HG03457 (cell line): ENCODE results near the gene MALAT1.

Experiments used
- ATAC-seq: cut with Tn5 transposase; IDR thresholded peaks from one replicate; pipeline ENCODE4 v1.9.1; 2021; ENCODE audit warnings: moderate number of reproducible peaks; ENCODE audit not compliant: unreplicated experiment

MALAT1 gene

DNA sequence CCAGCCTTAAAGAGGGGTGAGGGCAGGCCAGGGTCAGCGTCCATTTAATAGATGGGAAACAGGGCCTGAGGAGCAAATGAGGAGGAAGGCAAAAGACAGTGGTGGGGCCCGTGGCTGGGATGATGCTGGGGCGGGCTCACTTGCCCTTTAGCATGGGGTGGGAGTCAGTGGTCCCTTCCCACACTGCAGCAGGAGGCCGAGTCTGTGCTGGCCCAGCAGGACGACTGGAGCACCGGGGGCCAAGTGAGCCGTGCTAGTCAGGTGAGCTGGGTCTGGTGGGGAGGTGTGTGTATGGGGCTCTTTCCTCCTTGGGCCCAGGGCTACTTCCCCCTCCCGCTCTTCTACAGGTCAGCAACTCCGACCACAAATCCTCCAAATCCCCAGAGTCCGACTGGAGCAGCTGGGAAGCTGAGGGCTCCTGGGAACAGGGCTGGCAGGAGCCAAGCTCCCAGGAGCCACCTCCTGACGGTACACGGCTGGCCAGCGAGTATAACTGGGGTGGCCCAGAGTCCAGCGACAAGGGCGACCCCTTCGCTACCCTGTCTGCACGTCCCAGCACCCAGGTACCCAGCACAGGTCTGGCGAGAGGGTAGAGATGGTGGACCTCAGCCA, 38.9 kb downstream of the MALAT1 start:
- ATAC-seq, result no peak

DNA sequence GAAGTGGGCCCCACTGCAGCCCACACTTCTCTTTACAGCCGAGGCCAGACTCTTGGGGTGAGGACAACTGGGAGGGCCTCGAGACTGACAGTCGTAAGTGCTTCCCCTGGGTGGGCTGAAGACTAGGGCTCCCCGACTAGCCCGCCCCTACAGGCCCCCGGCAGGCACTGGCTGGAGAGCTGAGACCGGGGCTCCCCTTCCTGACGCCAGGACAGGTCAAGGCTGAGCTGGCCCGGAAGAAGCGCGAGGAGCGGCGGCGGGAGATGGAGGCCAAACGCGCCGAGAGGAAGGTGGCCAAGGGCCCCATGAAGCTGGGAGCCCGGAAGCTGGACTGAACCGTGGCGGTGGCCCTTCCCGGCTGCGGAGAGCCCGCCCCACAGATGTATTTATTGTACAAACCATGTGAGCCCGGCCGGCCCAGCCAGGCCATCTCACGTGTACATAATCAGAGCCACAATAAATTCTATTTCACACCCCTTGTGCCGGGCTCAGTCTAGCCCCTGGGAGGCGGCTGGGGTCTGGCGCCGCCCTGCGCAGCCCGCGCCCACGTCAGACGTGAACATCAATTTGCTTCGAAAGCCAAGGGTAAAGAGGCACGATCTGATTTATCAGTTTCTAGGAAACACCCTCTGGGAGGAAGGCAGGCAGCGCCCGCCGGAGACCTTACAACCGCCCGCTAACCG, 39.5 kb downstream of the MALAT1 start:
- ATAC-seq, result no peak

DNA sequence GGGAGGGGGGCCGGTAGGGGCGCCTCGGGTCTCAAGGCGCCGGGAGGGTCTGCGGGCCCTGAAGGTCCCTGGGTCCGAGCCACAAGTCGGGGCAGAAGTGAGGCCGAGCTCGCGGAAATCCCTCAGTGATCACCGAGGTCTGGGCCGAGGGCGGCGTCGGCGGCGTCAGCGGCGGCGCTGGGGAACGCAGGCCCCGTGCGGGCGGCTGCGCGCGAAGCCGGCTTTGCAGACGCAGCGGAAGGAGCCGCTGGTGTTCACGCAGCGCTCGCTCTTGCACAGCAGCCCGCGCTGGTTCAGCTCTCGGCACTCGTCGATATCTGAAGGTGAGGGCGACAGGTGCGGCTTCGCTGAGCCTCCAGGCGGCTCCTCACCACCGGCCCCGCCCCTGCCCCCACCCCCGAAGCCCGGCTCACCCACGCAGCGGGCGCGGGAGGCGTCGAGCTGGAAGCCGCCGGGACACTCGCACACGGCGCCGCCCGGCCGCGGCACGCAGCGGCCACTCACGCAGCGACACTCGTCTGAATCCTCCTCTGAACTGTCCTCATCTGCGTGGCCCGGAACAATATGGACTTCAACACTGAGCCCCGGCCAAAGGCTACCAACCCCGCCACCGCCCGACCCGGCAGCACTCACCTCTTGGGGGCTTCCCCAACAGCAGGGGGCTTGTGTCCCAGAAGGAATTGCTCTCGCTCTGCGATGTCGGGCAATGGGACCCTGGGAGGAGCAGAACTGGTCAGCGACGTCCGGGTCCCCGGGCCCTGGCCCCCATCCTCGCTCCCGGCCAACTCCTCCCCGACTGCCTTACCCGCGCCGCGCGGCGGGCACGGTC, 40.3 kb downstream of the MALAT1 start:
- no peak for ATAC-seq

DNA sequence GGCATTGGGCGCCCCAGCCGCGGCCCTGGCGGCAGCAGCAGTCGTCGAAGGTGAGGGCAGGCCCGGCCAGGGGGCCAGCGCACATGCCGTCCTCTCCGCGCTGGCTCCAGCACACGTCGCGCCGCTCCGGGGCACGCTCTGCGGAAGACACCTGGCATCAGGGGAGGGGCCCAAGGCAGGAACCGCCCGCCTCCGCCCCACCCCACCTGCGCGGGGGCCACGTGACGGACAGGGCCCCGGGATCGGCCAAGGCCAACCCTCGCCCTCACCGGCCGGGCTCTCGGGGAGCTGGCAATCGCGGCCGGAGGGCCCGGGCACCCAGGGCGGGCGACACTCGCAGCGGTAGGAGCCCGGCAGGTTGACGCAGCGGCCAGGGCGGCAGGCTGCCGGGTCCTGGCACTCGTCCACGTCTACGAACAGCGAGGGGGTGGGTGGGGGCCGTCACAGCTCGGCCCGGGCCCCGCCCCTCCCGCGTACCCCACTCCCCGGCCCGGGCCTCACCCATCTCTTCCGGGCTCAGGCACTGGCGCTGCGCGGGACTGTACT, 41.0 kb downstream of the MALAT1 start:
- peak; percentile 27 for ATAC-seq

DNA sequence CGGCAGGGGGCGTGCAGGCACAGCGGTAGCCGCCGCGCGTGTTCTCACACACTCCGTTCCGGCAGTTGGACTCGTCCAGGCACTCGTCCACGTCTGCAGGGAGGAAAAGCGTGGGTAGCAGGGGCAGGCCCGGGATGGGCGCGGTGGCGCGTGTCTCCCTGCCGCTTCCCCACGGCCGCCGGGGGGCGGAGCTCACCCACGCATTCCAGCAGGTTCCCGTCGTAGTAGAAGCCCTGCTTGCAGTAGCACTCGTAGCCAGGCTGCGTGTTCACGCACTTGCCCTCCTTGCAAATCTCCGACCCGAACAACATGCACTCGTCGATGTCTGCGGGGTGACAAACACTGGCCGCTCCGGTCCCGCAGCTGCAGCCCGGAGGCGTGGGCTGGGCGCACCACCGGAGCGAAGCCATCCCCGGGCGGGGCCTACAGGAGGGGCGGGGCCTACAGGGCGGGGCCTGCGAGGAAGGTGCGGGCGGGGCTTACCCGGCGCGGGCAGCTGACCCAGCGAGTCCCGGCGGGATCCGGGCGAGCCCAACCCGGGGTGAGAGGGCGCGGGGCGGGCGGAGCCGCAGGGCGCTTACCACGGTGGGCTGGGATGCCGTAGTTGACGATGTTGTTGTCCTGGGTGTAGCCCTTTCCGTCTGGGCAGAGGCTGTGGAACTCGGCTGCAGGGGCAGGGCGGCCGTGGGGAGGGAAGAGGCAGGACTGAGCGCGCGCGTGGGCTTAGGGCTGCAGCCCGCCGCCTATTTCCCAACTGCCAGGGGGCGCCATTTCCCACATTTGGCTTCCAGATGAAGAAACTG, 41.6 kb downstream of the MALAT1 start:
- peak; percentile 36 for ATAC-seq

DNA sequence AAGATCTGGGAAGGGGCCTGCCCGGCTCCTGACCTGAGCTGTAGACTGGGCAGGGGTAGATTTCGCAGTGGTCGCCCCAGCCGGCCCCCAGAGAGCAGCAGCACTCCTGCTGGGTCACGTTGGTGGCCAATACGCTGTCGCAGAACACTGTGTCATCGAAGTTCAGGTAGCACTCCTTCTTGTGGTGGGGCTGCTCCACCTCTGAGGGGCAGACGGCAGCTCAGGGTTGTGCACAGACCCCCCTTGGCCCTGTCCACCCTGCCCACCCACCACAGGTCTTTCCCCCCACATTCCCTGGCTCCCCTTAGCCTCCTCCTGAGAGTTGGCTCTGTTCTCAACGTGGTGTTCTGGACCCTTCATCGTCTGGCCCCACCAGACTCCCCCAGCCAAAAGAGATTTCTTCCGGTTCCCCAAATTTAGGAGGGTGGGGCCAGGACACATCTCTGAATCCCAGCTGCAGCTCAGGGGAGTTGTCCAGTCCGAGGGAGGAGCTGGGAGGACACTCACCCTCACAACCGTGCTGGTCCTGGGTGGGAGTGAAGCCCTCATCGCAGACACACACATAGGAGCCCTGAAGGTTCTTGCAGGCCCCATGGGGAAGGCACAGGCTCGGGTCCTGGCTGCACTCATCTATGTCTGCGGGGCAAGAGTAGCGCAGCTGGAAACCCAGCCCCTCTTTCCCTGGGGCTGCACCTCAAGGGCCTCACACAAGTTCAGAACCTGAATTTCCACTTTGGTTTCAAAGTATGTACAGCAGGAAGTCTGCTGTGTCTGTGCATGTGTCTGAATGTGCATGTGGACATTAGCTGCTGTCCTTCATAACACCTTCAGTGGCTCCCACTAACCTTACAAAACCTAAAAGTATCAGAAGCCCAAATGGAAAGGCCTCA, 42.5 kb downstream of the MALAT1 start:
- ATAC-seq, result no peak

DNA sequence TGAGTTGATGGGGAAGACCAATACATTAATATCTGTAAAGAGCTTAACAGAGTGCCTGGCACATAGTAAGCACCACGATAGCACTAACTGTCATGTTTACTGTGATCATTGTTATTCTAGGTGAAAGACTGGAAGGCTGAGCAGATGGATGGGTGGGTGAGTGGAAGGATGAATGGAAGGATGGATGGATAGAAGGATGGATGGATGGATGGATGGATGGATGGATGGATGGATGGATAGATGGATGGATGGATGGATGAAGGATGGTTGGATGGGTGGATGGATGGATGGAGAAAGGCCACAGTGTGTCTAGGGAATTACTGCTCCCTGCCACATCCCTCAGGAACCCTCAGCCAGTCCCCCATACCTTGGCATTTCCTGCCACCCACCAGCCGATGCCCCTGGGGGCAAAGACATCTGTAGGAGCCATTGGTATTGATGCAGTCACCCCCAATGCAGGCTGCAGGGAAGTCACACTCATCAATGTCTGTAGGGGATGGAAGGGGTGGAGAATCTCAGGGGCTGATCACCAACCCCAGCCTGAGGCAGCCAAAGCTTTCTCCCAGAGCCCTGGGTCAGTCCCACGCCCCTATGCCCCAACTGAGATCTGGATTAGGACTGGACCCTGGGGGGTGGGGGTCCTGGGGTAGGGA, 44.0 kb downstream of the MALAT1 start:
- ATAC-seq, result no peak

DNA sequence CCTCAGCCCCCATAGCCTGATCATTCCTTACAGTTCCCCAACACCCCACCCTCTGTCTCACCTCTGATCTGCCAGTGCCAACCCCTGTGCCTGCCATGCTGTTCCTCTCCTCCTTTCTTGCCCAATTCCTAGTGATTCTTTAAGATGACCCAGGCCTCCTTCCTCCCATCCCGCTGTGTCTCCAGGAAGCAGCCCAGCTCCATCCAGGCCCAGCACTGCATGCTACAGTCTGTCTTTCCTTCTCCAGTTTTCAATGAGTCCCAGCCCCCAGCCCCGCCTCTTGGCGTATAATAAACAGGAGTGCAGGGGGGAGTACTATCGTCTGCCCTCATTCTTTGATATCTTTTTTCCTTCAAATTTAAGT, 47.0 kb downstream of the MALAT1 start:
- ATAC-seq, result no peak

DNA sequence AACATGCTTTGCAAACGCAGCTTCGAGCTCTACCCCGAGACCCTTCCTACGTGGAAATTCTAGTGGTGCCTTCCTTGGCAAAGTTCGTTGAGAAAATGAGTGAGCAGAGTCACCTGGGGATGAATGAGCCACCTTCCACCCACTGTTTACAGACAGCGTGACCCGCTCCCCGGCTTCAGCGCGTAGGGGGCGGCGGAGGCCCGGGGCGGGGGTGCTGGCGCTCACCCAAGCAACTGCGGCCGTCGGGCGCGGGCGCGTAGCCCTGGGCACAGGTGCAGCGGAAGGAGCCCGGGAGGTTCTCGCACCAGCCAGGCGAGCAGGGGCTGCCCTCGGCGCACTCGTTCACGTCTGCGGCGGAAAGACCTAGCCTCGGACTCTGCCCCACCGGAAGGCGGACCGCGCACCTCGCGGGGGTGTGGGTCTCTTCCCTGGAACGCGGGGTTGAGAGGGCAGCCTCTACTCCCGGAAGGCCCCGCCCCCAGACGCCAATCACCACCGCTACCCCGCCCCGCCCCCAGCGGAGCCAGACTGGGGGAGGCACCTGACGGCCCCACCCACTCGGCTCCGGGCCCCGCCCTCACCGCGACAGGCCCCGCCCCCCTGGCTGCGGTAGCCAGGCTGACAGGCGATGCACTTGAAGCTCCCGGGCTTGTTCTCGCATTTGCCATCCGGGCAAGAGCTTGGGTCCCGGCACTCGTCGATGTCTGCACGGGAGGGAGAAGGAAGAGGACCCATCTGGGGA, 47.5 kb downstream of the MALAT1 start:
- peak; percentile 42 for ATAC-seq

DNA sequence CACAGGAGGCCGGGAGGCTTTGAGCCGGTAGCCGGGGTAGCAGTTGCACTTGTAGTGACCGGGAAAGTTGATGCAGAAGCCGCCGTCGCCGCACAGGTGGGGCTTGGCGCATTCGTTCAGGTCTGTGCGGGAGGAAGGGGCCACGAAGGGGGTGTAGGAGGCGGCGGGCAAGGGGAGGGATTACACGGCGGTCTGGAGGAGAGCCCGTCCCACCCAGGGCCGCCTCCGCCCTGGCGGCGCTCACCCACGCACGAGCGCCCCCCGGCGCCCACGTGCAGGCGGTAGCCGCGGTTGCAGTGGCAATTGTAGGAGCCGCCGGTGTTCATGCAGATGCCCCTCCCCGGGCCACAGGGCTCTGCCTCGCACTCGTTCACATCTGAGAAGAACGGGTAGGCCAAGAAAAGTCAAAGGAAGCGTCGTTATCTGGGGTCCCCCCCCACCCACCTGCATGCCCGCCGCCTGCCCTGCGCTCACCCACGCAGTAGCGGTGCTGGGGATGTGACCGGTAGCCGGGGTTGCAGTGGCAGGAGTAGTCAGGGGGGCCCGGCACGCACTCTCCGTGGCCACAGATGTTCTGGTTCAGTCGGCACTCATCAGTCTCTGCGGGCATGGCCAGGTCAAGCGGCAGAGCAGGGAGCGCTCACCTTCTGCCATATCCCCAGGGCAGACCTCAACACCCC, 48.7 kb downstream of the MALAT1 start:
- ATAC-seq, result no peak

DNA sequence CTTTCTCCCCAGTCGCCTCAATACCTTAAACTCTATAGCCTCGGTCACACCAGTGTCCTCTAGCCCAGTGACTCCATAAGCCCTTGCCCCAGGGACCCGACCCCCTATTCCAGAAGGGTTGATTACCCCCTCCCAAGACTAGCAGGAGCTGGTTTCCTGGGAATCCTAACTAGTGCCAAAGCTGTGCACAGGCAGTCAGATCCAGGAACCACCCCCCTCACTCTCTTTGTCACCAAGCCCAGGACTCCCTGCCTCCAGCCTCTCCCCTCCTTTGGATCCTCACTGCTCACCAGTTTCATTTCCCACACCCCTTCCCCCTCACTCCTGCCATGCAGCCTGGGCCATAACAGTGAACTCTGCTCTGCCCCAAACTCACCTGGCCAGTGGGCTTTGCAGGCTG, 49.5 kb downstream of the MALAT1 start:
- ATAC-seq, result no peak

DNA sequence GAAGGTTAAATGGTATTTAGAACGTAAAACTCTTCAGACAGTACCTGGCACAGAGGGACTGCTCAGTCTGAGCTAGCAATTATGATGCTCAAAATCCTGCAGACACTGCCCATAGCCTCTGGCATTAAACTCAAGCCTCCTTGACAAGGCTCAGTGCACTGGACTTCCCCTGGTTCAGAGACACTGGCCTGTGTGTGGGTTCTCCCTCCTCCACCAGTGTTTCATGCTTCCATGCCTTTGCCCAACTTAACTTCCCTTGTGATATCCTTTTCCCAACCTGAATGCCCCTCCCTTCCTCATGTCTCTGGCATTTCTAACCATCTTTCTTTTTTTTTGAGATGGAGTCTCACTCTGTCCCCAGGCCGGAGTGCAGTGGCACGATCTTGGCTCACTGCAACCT, 50.3 kb downstream of the MALAT1 start:
- ATAC-seq, result no peak

DNA sequence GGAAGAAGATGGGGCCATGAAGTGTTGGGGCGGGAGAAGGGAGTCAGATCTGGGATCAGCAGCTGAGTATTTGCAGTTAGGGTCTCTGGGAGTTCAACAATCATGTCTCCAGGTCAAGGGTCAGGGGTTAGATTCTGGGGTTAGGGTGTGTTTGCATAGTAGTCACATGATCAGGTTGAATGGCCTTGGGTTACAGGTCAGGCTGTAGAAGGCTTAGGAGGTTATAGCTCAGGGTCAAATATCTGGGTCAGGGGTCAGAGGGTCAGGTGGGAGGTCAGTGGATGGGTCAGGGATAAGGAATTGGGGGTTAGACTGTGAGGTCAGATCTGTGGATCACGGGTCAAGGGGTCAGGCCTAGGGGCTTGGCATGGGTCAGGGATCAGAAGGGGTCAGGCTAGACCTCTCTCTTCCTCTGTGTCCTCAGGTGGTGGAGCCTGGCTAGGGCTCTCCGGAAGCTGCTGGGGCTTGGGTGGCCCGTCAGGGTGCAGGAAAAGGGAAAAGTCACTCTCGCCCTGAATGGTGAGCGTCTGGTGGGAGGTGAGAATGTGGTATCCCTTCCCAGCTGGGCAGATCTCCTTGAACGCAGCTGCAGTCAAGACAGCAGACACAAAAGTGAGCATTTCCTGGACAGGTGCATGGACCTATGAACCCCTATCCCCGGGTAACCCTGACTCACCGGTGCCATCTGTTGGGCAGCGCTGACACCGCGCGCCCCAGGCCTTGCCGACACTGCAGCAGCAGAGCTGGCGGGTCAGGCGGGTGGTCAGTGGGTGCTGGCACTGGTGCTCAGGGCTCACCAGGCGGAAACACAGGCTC, 52.9 kb downstream of the MALAT1 start:
- ATAC-seq, result no peak

DNA sequence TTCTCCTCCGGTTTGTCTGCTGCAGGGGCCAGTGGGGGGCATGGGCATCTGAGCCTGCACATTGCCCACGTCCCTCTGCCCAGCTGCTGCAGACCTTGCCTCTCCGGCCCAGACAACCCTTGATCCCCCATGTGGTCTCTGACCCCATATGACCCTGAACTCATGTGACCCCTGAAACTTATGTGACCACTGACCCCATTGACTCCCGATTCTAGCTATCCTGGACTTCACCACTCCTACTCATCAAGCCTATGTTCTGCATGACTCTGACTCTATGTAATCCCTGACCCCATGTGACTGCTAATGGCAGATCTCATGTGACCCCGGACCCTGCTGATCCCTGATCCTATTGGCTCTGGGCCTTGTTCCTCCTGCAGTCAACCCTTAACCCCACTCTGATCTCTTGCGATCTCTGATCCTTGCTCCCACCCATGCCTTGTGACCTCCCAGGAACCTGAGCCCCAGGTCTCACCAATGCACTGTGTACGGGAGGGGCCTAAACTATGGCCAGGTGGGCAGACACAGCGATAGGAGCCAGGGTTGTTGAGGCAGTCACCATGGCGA, 53.6 kb downstream of the MALAT1 start:
- ATAC-seq, result no peak

DNA sequence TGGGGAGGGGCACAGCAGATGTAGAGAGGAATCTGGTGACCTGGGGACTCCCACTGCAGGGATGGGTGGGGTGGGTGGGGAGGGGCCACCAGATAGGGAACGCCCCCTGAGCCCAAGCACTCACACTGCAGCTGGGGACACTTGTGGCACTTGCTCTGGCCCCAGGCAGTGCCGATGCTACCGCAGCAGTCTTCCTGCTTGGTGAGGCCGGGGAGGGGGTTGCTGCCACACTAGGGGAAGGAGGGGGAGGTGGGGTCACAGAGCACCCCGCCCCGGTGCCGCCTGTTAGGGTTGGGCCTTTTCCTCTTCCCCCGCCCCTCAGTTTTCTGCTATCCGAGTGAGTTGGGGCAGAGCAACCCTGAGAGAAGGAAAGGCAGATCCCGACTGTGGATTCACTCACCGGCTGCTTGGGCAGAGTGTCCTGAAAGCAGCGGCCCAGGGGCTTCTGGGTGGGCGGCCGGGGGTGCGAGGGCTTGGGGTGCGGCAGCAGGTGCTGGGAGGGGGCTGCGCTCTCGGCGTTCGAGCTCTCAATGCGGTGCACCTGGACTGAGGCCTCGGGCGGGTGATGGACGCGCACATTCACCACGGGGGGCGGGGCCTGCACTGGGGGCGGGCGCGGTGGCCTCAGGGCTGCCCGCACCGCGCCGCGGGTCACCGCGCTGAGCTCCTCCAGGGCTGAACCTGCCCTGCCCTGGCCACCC, 54.6 kb downstream of the MALAT1 start:
- ATAC-seq, result no peak

DNA sequence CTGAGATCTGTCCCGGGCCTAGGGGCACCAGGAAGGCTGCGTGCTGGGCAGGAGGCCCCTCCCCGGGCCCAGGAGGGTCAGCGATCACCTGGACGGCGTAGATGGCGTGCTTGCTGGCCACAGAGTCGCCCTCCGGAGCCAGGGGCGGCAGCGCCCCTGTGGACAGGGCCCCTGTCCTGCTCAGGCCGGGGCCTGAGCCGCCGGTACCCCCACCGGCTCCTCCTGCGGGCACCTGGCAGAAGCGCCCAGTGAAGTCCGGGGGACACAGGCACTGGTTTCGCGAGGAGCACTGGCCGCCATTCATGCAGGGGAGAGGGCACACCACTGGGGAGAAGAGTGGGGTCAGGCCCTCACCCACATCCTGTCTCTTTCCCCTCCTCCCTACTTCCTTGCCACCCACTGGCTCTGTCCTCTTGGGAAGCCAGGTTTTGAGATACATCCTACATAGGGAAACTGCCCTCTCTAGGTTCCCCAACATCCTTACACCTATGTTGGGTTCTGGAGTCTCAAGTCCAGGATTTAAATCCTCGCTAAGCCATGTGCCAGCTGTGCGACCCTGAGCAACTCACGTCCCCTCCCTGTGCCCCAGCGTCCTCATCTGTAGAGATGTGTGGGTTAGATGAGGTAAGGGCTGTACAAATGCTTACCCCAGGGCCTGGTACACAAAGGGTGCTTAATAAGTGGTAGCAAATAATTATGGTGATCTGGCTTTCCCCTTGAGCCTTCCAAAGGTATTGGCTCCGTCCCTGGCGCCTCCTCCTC, 55.4 kb downstream of the MALAT1 start:
- ATAC-seq, result no peak
